NOMO-1 treated with dmso at 0.1 percent for 144 hours (cell line): ENCODE results near the gene LAMTOR4.
A peak's percentile ranks its signal among the peaks of the same experiment; 100 is the strongest.
"Not testable (repeated sequence)": the region's sequence is repeated elsewhere in the genome, so short reads cannot be mapped to it uniquely, and the experiment has no call there.

ENCODE experiments used
- DNase-seq: peaks from one replicate; lab custom pipeline; 2025; ENCODE audit not compliant: unreplicated experiment; lab: John Stamatoyannopoulos, UW

Gene LAMTOR4

DNA sequence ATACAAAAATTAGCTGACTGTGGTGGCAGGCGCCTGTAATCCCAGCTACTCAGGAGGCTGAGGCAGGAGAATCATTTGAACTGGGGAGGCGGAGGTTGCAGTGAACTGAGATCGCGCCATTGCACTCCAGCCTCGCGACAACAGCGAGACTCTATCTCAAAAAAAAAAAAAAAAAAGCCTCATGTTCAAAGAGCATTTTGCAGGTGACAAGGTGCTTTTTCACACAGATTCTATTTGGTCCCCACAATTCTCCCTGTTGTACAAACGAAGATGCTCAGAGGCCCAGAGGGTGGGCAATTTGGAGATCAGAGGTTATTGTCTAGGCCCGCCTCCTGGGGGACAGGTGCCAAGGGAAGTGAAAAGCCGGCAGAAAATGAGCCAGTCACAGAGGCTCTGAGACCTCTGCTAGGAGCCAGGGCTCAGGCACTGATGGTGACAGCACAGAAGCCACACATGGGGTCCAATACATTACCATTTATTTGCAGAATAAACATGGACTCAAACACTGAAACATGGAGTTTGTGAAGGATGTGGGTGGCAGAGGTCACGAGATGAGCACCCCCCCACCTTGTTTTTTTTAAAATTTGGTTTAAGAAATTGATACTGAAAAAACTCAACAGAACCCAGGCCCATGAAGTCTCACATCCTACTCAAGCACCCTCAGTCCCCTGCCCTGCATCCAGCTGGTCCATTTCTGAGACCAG lies 20.6 kb downstream of the LAMTOR4 start:
- no peak for DNase-seq

DNA sequence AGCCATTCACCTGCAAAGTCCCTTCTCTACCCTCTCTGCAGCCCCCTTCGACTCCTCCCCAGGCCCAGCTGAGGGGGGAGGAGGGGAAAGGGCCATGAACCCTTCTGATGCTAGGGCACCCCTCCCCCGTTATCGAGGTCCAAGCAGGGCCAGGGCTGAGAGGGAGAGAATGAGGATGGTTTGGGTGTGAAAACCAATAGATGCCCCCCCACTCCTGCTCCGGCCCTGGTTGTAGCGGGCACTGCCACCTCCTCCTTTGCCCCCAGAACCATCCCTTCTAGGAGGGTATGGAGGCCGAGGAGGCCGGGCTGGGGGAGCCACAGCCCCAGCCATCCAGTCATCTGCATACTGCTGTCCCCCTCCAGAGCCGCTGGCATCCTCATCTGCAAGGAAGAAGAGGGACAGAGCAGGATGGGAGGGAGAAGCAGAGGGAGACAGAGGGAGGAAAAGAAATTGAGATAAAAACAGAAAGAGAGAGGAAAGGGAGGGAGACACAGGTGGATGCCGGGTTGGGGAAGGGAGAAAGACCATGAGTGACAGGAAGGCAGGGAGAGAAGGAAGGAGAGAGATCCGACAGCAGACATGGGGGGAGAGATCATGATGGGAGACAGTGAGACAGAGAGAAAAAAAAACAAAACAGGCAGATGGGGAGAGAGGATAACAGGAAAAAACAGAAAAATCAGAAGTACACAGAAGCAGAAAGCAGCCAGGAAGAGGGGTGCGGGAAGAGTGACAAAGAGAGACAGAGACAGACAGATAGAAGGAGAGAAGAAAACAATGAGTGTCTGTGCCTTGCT lies 21.6 kb downstream of the LAMTOR4 start:
- no peak for DNase-seq

GRCh38 chr7:100171087-100171681 lies 22.5 kb downstream of the LAMTOR4 start:
- DNase-seq: no peak

DNA sequence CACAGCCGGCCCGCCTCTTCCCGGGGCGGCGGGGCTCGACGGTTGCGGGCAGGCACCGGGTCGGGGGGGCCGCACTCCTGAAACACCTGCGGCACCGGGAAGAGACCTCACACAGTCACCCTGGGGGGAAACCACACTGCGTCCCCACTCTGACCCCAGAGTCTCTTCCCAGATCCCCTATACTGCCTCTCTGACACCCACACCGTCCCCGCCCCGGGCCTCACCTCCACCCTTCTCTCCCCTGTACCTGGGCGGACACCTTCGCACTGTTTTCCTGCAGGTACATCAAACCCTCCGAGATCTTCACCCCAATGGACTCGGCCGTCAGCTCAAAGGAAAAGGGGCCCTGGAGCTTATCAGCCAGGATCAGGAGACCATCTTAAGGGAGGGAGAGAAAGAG lies 23.1 kb downstream of the LAMTOR4 start:
- no peak for DNase-seq

DNA sequence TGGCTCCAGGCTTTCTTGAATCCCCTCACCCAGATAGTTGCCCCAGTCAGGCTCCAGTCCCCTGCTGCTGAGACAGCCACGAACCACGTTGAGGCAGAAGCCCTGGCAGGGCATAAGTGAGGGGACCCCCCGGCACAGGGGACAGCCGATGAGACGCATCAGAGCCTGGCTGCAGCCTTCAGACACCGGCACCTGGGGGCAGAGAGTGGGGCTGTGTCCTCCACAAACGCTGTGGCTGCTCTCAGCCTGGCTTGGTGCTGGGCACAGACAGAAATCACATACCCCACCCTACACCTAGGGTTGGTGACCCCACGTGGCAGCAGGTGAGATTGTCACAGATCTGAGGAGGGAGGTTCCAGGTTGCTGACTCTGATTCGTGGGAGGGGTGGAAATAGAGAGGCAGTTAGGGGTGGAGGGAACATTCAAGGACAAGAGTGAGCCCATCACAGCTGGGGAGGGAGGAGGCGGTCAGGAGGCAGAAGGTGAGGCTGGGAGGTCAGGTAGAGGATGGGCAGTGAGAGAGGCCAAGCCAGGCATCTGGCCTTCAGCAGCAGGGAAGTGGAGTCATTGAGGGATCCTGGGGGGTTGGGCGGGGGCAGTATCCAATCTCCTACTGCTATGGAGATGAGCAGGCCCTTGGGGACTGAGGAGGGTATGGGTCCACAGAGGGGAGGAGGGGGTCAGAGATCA lies 25.2 kb downstream of the LAMTOR4 start:
- no peak for DNase-seq

- no peak for DNase-seq
Observed at GRCh38 chr7:100174582-100174981, 25.9 kb downstream of the LAMTOR4 start.

GRCh38 chr7:100175296-100175935 lies 26.7 kb downstream of the LAMTOR4 start:
- DNase-seq: no peak

DNA sequence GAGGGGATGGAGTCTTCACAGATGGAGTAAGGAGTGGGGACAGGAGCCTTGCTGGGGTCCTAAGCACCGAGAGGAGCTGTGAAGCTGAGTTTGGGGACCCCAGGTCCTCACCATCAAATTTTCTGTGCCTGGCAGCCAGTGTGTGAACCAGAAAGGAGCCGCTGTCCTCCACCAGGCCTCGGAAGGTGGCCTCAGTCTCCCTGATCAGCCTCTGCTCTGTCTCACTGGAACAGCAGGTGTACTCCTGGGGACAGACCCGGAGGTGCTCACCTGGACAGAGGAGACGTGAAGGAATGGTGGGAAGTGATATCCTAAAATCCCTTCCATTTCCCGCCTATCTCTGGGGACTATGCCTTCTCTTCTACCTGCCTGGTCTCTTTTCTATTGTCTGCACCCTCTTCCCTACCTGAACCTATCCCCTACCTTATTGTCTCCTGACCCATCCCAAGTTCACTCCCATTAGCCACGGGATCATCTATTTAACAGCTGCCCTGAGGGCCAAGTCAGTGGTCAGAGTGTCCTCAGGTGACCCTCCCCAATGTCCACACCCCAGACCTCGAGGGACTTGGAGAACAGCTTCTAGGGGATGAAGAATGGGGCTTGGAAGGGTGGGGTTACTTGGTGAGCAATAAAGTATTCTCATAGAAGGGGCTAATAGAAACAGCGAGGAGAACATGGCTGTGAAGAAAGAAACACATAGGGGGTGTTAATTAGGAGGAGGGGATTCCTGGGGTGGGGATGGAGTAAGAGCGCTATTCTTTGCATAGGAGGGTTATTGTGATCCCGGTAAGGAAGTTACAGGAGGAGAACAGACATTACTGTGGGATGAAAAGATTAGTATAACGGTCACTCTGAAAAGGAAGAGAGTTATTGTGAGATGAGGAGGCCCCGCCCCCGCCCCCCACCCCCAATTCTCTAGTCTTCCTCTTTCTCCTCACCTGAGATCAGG lies 27.7 kb downstream of the LAMTOR4 start:
- no peak for DNase-seq

DNA sequence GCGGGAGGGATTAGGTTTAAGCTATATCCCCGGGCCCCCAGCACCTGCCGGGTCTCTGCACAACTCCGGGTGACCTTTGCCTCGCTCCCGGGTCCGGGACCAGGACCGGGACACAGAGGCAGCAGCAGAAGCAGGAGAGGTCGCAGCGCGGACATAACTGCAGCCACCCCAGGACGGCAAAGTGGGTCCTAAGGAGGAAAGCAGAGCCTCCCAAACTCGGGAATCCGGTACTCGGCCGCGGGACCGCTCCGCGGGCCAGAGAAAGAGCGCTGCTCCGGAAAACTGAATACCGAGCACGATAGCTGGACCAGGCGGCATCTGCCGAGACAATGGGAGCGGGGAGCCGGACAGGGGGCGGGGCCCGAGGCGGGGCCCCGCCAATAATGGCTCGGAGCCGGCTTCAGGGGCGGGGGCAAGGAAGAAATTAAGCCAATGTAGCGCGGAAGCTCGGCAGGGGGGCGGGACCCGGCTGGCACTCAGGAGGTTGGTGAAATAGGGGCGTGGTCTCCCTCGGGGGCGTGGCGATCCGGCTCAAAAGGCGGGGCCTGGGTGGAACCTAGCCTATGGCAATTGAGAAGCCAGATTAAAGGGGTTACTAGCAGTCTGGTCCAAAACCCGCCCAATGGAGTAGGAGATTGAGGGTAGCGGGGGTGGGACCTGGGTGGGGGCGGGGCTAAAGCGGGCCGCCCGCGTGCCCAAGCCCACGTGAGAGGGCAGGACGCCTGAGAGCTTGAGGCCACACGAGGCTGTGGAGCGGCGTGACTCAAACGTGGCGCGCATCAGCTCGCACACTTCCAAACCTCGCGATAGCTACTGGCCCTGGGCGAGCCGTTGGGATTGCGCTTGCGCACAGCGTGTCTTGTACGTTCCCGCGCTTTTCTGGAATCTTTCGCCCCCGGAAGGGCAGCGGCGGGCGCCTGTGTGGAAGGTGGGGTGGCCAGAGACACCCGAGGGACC lies 28.6 kb downstream of the LAMTOR4 start, which contains the start of the genes GPC2 and STAG3:
TSS of gene GPC2 (minus strand) at position 337 of the 957 bp plus-strand sequence. CDS start at position 155, 182 bp downstream.
TSS of gene STAG3 (plus strand) at position 874 of the 957 bp plus-strand sequence. CDS start 2,639 bp downstream, outside the sequence.
- peak; percentile 94 for DNase-seq

DNA sequence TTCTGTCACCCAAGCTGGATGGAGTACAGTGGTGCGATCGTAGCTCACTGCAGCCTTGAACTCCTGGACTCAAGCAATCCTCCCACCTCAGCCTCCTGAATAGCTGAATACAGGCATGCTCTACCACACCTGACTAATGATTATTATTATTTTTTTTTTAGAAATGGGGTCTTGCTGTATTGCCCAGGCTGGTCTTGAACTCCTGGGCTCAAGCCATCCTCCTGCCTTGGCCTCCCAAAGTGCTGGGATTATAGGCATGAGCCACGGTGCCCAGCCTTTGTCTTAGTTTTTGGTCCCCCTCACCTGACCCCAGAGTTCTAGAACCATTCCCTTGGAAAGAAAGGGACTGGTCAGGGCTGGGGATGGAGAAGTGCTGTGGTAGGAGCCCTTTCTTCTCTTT lies 31.4 kb downstream of the LAMTOR4 start:
- not testable (repeated sequence) for DNase-seq

GRCh38 chr7:100182616-100183015 lies 33.9 kb downstream of the LAMTOR4 start:
- DNase-seq: not testable (repeated sequence)

DNA sequence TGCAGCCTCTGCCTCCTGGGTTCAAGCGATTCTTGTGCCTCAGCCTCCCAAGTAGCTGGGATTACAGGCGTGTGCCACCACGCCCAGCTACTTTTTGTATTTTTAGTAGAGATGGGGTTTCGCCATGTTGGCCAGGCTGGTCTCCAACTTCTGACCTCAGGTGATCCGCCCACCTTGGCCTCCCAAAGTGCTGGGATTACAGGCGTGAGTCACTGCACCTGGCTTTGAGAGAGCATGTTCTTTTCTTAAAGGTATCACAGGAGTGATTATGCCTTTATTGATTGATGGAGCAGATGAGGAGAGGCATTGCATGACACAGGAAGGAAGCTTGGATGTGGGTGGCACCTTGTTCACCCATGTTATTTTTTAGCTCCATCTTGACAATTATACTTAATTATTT lies 34.4 kb downstream of the LAMTOR4 start:
- not testable (repeated sequence) for DNase-seq

GRCh38 chr7:100185726-100186125 lies 37.0 kb downstream of the LAMTOR4 start:
- no peak for DNase-seq

- DNase-seq: no peak
Observed at GRCh38 chr7:100189061-100189460, 40.3 kb downstream of the LAMTOR4 start.

GRCh38 chr7:100190048-100190711 lies 41.5 kb downstream of the LAMTOR4 start:
- DNase-seq: no peak

DNA sequence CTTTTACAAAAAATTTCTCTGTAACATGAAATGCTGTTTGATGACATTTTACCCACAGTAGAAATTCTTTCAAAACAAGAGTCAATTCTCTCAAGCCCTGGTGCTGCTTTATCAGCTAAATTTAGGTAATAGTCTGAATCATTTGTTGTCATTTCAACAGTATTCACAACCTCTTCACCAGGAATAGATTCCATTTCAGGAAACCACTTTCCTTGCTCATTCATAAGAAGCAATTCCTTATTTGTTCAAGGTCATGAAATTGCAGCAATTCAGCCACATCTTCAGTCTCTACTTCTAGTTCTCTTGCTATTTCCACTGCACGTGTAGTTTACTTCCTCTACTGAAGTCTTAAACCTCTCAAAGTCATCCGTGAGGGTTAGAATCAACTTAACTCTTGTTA lies 43.1 kb downstream of the LAMTOR4 start:
- DNase-seq: peak; percentile 67

GRCh38 chr7:100192281-100192862 lies 43.7 kb downstream of the LAMTOR4 start:
- DNase-seq: not testable (repeated sequence)
